Left lung (tissue), 10 donors: ENCODE data around the gene C10orf90. TPM values are rescaled to one million over a fixed set of nuclear protein-coding genes. Genes with fewer than 3 reads are reported as not detected.

Experiments used
- ATAC-seq: fragments of 200-7000 bp; cut with Tn5 transposase; one replicate; pipeline ENCODE4 v1.9.1; 2020; ENCODE audit warnings: moderate library complexity
- DNase-seq, 4 donors: peaks; one replicate each; pipeline ENCODE4 v3.0.0-alpha.2; 2013 to 2020
- H3K27ac ChIP-seq, 2 donors: fragments of 200-600 bp; sonication (generic) in 1 of 2; one replicate each; pipeline versions ENCODE4 v1.5.0 to v1.8.0; 2020 to 2021
- H3K27me3 ChIP-seq, 2 donors: fragments of 200-600 bp; sonication (generic) in 1 of 2; one replicate each; pipeline versions ENCODE4 v1.5.0 to v1.8.0; 2020 to 2021
- H3K36me3 ChIP-seq, 2 donors: fragments of 200-600 bp; sonication (generic) in 1 of 2; one replicate each; pipeline versions ENCODE4 v1.5.0 to v1.8.0; 2020 to 2021
- H3K4me1 ChIP-seq, 2 donors: fragments of 200-600 bp; one replicate each; pipeline ENCODE4 v1.8.0; 2021
- H3K4me3 ChIP-seq, 2 donors: fragments of 200-600 bp; sonication (generic) in 1 of 2; one replicate each; pipeline versions ENCODE4 v1.5.0 to v1.8.0; 2020 to 2021; ENCODE audit warnings: mild to moderate bottlenecking in 1 of 2
- H3K9me3 ChIP-seq, 2 donors: fragments of 200-600 bp; sonication (generic) in 1 of 2; one replicate each; pipeline versions ENCODE4 v1.5.0 to v1.8.0; 2020 to 2021
- intact Hi-C, 2 donors: fragments of 100-400 bp; cut with DNase I; formaldehyde crosslinking; loops; one replicate each; pipeline versions ENCODE4 v1.11.2 to v1.14.2; 2022
- polyA plus RNA-seq, 6 donors: library from polyadenylated mRNA; unstranded; fragments of 120-200 nt; gene quantifications; one replicate each; pipeline ENCODE4 v1.2.1, GENCODE V29; 2013; ENCODE audit not compliant: insufficient read length in 6 of 6
- total RNA-seq, 2 donors: library from RNA; stranded (reverse); fragmentation: NEBNext Ultra II Directional; extraction: Animal tissue kit (Norgen Biotek cat#: 25700); gene quantifications; one replicate each; pipeline ENCODE4 v1.2.1, GENCODE V29; 2021
- TF ChIP-seq, protein P1 (sequence below), 2 donors: fragments of 200-600 bp; sonication (generic) in 1 of 2; IDR thresholded peaks; one replicate each; pipeline versions ENCODE4 v1.5.0 to v1.8.0; 2021; ENCODE audit warnings: antibody characterized with exemption in 2 of 2
- donor health status: DM: no; HTN: yes; CAD: no.
- donor health status: DM: no; HTN: no; CAD: no.

Gene C10orf90
- total and polyA plus RNA-seq, 8 donors = 12.6 to 29.8 (median 20.5) TPM; not detected in 2

- Histone ChIP-seq H3K4me1 (no peaks in the 10 kb centered on the region), H3K4me3 (no peak overlapping the region), H3K27ac (no peak overlapping the region), H3K27me3 (peaks cover 0 to 6% of the 10 kb centered on the region in 2 donors), H3K36me3 (no peaks in the 10 kb centered on the region), H3K9me3 (no peaks in the 10 kb centered on the region)
- TF ChIP-seq, protein P1, sequence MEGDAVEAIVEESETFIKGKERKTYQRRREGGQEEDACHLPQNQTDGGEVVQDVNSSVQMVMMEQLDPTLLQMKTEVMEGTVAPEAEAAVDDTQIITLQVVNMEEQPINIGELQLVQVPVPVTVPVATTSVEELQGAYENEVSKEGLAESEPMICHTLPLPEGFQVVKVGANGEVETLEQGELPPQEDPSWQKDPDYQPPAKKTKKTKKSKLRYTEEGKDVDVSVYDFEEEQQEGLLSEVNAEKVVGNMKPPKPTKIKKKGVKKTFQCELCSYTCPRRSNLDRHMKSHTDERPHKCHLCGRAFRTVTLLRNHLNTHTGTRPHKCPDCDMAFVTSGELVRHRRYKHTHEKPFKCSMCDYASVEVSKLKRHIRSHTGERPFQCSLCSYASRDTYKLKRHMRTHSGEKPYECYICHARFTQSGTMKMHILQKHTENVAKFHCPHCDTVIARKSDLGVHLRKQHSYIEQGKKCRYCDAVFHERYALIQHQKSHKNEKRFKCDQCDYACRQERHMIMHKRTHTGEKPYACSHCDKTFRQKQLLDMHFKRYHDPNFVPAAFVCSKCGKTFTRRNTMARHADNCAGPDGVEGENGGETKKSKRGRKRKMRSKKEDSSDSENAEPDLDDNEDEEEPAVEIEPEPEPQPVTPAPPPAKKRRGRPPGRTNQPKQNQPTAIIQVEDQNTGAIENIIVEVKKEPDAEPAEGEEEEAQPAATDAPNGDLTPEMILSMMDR (IDR thresholded peaks at IDR 0.05) = no peak
- no peak for ATAC-seq
- intact Hi-C loops = no loop called here
- no peak for DNase-seq
These were observed 121.1 kb downstream of the C10orf90 start for GRCh38 chr10:126549344-126549743.

- Histone ChIP-seq H3K27ac (no peak overlapping the region), H3K36me3 (no peaks in the 10 kb centered on the region), H3K4me1 (no peaks in the 10 kb centered on the region), H3K27me3 (peaks cover 0 to 6% of the 10 kb centered on the region in 2 donors), H3K9me3 (no peaks in the 10 kb centered on the region), H3K4me3 (no peak overlapping the region)
- intact Hi-C loops = no loop called here
- ATAC-seq = no peak
- no peak for DNase-seq
- TF ChIP-seq, protein P1 (IDR thresholded peaks at IDR 0.05) = no peak
These were observed 125.9 kb downstream of the C10orf90 start for GRCh38 chr10:126544565-126544964.

DNA sequence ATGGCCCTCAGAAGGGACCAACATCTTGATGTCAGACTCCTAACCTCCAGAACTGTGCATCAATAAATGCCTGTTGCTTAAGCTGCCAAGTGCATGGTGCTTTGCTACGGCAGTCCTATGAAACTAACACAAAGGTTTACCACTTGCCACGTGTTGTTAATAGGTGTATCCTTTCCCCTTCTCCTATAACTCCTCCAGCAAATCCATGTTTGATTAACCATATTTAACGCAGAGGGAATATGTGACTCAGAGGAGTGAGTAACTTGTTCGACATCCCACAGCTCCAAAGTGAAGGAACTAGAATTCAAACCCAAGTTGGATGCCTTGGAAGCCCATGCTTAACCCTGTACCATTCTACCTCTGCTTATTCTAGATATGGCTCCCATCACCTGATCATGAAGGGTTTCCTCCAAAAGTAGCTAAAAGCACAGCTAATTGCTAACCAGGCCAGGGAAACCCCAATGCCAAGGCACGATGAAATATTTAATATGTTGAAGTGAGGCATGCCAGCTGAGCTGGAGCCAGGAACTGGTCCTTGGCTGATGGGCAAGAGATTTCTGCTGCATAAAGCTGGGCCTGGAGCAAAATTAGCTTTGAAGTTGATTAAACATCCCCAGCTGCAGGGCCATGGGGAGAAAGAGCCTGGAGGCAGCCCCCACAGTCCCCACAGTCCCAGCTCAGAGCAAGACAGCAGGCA, 131.9 kb downstream of the C10orf90 start:
- no peak overlapping the region for H3K4me3 ChIP-seq
- DNase-seq (no peak), ATAC-seq (no peak)
- TF ChIP-seq, protein P1 (IDR thresholded peaks at IDR 0.05) = no peak
- intact Hi-C loops = no loop called here
- no peak overlapping the region for H3K27ac ChIP-seq
- H3K9me3 ChIP-seq = no peaks in the 10 kb centered on the region
- no peaks in the 10 kb centered on the region for H3K36me3 ChIP-seq
- no peaks in the 10 kb centered on the region for H3K4me1 ChIP-seq
- no peaks in the 10 kb centered on the region for H3K27me3 ChIP-seq

DNA sequence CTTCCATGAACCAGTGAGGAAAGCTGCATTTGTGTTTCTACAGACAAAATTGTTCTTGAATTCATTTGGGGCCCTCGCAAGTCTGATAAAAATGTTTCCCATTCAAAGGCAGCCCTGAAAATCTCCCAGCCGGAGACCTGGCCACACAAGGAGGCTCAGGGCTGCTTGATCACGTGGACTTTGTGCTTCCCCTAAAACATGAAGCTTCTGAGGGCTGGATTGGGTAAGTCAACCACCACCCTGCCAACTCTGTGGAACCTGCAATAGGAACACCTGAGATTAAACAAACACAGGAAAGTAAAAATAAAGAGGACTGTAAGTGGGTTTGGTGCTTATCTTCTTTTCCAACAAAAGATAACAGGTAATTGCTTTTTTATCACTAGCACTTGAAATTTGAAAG, 133.8 kb downstream of the C10orf90 start:
- intact Hi-C loops = no loop called here
- no peaks in the 10 kb centered on the region for H3K27me3 ChIP-seq
- ATAC-seq (no peak), DNase-seq (no peak)
- TF ChIP-seq, protein P1 (IDR thresholded peaks at IDR 0.05) = no peak
- no peaks in the 10 kb centered on the region for H3K4me1 ChIP-seq
- H3K36me3 ChIP-seq = no peaks in the 10 kb centered on the region
- H3K4me3 ChIP-seq = no peak overlapping the region
- H3K27ac ChIP-seq = no peak overlapping the region
- no peaks in the 10 kb centered on the region for H3K9me3 ChIP-seq

DNA sequence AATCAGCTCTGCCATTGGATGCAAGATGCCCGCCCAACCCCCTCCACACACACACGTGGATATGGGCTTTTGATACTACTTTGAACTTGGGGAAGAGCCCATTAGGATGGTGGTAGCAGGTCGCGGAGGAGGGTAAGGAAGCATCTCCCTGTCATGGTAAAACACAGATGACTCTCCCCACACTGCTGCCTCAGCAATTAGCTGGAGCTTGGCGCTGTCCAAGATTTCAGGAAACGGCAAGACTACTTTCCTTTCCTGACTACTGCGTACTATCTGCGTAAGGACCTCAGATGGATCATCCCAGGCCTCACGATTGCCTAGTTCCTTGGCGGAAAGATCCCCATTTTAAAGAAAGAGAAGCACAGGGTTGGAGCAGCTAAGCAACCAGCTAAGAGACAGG, 134.3 kb downstream of the C10orf90 start:
- Histone ChIP-seq H3K36me3 (no peaks in the 10 kb centered on the region), H3K4me1 (no peaks in the 10 kb centered on the region), H3K9me3 (no peaks in the 10 kb centered on the region), H3K4me3 (no peak overlapping the region), H3K27me3 (no peaks in the 10 kb centered on the region), H3K27ac (no peak overlapping the region)
- peak in 2 of 4 donors; percentile 13 to 20 for DNase-seq
- TF ChIP-seq, protein P1 (IDR thresholded peaks at IDR 0.05) = no peak
- intact Hi-C loops = no loop called here
- peak; percentile 63 for ATAC-seq
